Measurements from ENCODE around the gene BBOX1.
"Not testable (repeated sequence)": the region's sequence is repeated elsewhere in the genome, so short reads cannot be mapped to it uniquely, and the experiment has no call there.

Gene BBOX1

GRCh38 chr11:27085605-27086004, 45.0 kb downstream of the BBOX1 start:
- FAIRE-seq: no peak

DNA sequence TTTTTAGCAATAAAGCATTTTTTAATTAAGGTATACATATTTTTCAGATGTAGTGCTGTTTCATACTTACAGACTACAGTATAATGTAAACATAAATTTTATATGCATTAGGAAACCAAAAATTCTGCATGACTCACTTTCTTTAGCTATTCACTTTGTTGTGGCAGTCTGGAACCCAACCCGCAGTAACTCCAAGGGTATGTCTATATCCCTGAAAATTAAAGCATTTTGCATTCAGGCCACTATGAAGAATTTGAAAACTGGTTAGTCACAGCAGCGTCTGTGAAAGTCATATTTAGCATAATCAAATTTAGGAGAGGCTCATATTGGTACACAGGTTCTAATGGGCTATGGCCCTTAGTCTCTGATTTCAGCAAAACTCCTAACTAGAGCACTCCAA, 46.8 kb downstream of the BBOX1 start:
- FAIRE-seq: no peak

DNA sequence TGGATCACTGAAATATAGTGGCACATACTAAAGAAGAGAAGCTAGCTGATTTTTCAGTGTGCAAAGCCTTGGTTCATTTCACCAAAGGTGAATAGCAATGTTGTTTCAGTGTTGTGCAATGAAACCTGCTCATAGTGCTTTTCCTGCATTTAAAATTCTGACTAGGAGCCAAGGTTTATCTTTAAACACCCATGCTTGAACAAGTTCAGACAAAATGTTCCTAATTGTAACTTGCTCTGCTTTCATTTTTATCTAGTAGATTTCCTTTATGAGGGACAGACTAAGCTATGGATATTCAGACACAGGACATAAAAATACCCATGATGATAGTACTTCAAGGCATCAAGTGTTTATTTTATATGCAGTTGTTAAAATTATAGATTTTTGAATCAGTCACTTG, 47.7 kb downstream of the BBOX1 start:
- FAIRE-seq: no peak

GRCh38 chr11:27089746-27090145, 49.1 kb downstream of the BBOX1 start:
- no peak for FAIRE-seq

GRCh38 chr11:27090357-27090948, 49.8 kb downstream of the BBOX1 start:
- not testable (repeated sequence) for FAIRE-seq

DNA sequence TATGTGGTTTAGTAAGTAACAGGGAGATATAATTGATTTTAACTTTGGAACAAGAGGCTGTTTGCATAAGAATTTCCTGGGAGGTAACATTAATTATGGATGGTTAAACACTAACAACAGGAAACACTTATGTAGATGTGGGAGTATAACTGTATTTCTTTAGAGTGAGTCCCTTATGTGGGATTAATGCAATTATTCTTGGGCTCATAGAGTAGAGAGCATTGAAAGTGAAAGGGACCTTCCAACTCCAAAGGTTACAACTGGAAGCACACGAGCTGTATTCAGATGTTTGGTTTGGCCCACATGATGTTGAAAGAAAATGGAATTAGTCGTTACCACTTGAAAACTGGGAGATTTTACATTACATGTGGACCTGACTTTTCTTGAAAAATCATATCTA, 53.5 kb downstream of the BBOX1 start:
- no peak for FAIRE-seq

- no peak for FAIRE-seq
These were observed 54.4 kb downstream of the BBOX1 start for GRCh38 chr11:27095059-27095458.

DNA sequence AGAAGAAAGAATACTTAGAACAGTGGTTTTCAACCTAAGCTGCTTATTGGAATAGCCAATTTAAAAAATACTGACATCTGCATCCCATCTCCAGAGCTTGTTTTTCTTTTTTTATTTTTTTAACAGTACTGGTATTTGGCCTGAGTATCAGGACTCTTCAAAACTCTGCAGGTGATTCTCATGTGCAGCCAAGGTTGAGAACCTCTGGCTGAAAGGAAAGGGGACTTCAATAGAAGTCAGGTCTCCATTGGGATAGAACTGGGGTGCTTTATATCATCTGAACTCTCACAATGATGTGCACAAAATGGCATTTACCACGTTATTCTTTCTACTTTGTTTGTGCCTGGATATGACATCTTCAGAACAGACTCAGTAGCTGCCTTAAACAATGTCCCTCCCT, 55.3 kb downstream of the BBOX1 start:
- no peak for FAIRE-seq

DNA sequence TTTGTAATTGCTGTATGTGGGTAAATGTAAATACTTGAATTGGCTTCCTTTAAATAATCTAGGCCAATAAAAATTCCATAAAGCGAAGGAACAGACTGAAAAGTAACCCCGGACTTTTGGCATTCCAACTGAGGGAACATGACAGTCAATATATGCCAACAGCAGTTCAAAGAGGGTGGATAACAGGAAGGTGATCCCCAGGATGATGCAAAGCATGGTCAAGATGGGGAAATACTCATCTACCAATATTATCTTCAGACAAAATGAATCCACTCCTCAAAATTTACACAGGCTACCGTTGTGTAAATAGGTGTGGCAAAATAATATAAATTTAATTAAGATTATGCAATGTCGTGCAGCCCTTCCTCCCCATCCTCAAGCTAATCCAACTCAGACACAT, 56.9 kb downstream of the BBOX1 start:
- no peak for FAIRE-seq

DNA sequence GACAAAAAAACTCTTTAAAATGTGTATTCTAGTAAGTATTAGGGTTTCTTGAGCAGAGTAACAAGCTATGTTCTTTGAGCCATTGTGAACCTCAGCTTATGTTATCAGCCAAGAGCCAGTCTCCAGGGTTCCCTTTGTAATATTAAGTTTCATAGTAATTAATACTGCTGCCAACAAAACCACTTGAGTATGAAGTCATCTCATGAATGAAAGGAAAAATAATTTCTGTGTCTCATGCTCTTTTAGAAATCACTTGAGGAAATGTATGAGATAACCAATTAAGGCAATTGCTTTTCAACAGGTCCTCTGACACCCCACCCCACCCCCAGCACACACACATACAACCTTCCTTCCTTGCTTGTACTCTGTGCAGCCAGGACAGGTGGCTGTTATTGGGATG, 59.9 kb downstream of the BBOX1 start:
- no peak for FAIRE-seq

DNA sequence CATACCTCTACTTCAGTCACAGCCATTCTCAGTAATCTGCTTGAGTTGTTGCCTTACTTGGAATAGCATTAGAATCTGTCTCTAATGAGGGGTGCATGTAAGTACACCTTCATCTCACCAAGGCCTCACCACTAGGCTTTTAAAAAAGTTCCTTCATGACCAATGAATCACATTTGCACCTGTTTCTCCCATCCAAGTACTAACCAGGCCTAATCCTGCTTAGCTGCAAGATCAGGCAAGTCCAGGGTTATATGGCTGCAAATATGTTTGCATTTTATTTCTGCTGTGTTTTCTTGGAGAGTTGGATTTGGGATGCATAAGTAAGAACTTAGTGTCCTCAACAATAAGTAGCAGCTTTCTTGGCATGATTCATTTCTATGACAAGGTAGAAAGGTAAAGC, 66.9 kb downstream of the BBOX1 start:
- no peak for FAIRE-seq

DNA sequence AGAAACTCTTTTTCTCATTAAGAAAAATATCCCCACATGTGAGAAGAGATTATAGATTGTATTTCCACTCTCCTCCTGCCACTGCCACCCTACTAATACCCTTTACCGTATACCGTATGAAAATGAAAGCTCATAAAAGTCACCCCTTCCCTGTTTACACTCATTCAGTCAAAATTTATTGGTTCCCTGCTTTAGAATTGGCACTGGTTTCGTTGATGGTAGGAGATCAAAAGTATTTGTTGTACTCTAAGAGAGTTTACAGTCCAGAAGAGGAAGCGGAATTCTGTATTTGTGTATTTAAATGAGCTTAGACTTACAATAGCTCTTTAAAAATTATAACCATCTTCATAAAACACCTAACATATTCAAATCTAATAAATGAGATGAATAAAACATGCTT, 68.2 kb downstream of the BBOX1 start:
- no peak for FAIRE-seq

DNA sequence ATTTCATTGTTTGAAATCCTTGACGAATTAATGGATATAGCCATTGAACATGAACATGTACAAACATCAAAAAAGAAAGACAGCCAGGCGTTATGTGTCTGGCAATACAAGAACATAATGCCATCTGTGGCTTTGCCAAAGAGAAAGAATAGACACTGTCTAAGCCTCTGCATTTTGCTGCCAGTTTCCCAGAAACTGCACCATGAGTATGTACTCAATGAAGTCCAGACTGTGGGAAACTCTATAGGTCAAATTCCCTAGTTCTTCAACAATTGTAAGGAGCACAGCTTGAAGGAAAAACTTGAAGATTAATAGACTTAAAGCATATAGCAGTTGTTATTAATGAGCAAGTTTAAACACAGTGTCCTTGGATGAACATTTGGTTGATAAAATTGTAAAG, 71.3 kb downstream of the BBOX1 start:
- no peak for FAIRE-seq

DNA sequence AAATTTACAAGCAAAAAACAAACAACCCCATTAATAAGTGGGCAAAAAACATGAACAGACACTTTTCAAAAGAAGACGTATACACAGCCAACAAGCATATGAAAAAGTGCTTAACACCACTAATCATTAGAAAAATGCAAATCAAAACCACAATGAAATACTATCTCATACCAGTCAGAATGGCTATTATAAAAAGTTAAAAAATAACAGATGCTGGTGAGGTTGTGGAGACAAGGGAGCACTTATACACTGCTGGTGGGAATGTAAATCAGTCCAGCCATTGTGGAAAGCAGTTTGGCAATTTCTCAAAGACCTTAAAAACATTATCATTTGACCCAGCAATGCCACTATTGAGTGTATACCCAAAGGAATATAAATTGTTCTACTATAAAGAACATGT, 72.3 kb downstream of the BBOX1 start:
- FAIRE-seq: no peak

GRCh38 chr11:27115051-27115650, 74.5 kb downstream of the BBOX1 start:
- no peak for FAIRE-seq

- FAIRE-seq: no peak
These were observed 76.1 kb downstream of the BBOX1 start for GRCh38 chr11:27116684-27117083.

DNA sequence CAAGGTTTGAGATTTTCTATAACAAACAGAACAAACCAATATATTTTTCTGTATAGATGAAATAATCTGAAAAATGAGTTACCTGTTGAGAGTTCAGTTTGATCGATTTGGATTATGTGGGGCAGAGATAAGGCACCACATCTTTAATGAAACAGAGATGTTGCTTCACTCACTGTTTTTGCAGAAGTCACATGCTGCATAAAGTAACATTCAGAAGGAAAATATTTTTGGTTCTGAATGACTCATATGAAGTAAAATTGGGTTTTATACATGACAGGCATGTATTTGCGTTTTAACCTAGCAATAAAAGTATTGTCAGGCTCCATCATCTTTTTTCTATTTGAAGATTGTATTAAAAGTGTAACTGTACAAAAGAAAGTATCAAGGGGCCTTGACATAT, 77.8 kb downstream of the BBOX1 start:
- no peak for FAIRE-seq

- FAIRE-seq: no peak
These were observed 78.3 kb downstream of the BBOX1 start for GRCh38 chr11:27118949-27119348.

- FAIRE-seq: no peak
These were observed 78.8 kb downstream of the BBOX1 start for GRCh38 chr11:27119396-27119795.

DNA sequence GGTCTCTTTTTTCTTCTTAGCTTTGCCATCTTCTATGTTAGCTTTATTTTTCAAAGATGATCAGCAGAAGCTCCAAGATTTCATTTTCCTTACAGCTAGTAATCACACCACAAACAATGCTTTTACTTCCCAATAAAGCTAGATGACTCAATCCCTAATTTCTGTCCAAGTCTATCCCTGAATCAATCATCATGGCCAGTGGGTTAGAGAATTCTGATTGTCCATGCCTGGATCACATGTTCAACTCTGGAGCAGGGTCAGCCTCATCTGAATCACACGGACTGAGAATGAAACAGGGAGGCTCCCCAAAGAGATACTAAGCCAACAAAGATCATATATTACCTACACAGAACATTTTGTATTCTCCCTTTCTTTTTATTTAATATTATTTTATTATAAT, 79.6 kb downstream of the BBOX1 start:
- no peak for FAIRE-seq

- FAIRE-seq: no peak
These were observed 81.4 kb downstream of the BBOX1 start for GRCh38 chr11:27122001-27122400.

- no peak for FAIRE-seq
These were observed 84.1 kb downstream of the BBOX1 start for GRCh38 chr11:27124514-27125264.

DNA sequence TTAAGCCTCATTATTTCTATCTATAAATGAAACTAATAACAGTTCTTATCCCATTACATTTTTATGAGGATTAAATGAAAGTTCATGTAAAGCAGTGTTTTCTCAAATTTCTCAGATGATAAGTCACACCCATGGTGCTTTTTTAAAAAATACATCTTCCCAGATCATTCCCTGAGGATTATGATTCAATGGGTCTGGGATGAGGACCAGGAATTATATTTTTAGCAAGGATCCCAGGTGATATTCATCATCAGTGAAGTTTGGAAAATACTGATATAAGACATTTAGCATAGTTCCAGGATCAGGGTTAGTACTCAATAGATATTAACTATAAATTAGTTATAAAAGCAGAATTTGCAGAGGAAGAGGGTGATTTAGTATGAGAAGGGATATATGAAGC, 89.1 kb downstream of the BBOX1 start:
- FAIRE-seq: no peak

- no peak for FAIRE-seq
These were observed 90.2 kb downstream of the BBOX1 start for GRCh38 chr11:27130806-27131205.

- not testable (repeated sequence) for FAIRE-seq
These were observed 95.3 kb downstream of the BBOX1 start for GRCh38 chr11:27135924-27136329.

Data from islet of Langerhans (tissue), 1 donor.